Right lobe of liver (tissue), 4 donors: ENCODE data around the gene TET1.

Source experiments
- POLR2A ChIP-seq: fragments of 450-650 bp; IDR thresholded peaks from one replicate; pipeline ENCODE4 v1.6.1; 2017; ENCODE audit warnings: antibody characterized with exemption, mild to moderate bottlenecking
- TF ChIP-seq, protein P1 (sequence below), 4 donors: fragments of 200-600 bp in 3 of 4; fragments of 450-650 bp in 1 of 4; IDR thresholded peaks; one replicate each; pipeline versions ENCODE4 v1.5.1 to v1.8.0; 2016 to 2022; ENCODE audit warnings: antibody characterized with exemption in 4 of 4, mild to moderate bottlenecking in 2 of 4
- donor health status: DM: no; HTN: no; CAD: no.
- donor health status: DM: no; HTN: no; CAD: no.
- donor health status: DM: no; HTN: yes; CAD: no.

DNA sequence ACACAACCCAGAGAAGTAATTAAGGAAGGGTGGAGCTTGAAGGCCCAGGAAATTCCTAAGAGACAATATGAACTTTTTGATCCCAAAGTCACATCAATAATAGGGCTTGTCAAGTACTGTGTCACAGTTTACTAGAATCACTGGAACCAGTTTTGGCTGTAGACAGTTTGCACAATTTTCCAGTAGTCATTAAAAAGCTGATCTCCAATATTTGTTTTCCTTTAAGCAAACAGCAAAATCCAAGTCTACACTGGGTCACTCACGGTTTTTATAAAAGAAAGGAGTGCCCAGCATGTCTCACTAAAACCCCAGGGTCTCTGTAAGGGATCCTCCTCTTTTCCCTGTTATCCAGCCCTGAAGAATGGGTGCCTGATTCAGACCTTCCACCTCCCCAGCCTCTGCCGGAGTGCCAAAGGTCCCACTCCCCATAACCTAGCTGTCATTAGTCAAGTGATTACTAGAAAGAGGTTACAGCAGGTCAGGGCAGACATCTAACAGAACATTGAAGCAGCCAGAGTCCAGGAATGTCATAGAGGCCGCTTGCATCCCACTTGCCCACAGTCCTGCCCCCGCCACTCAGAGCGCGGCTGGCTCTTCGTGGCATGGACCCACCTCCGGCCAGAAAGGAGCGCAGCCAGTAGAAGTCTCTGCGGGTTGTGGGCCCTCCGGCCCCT lies 33.4 kb upstream of the TET1 start:
- TF ChIP-seq, protein P1, sequence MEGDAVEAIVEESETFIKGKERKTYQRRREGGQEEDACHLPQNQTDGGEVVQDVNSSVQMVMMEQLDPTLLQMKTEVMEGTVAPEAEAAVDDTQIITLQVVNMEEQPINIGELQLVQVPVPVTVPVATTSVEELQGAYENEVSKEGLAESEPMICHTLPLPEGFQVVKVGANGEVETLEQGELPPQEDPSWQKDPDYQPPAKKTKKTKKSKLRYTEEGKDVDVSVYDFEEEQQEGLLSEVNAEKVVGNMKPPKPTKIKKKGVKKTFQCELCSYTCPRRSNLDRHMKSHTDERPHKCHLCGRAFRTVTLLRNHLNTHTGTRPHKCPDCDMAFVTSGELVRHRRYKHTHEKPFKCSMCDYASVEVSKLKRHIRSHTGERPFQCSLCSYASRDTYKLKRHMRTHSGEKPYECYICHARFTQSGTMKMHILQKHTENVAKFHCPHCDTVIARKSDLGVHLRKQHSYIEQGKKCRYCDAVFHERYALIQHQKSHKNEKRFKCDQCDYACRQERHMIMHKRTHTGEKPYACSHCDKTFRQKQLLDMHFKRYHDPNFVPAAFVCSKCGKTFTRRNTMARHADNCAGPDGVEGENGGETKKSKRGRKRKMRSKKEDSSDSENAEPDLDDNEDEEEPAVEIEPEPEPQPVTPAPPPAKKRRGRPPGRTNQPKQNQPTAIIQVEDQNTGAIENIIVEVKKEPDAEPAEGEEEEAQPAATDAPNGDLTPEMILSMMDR (IDR thresholded peaks at IDR 0.05): no peak
- no peak for TF ChIP-seq POLR2A
